PC-3 (cell line): ENCODE measurements around the gene ANKRD1. TPM values are rescaled to one million over a fixed set of nuclear protein-coding genes. Genes with fewer than 3 reads are reported as not detected.
A peak's percentile ranks its signal among the peaks of the same experiment; 100 is the strongest.

Source experiments
- ATAC-seq: fragments of 200-7000 bp; cut with Tn5 transposase; 2 replicates; pipeline ENCODE4 v1.9.1; 2020; ENCODE audit warnings: mild to moderate bottlenecking, moderate library complexity
- BruUV-seq: library from RNA; stranded (reverse); fragments of 400-500 nt; replicated peaks from 2 replicates; lab custom pipeline; 2021; lab: Mats Ljungman, UMichigan
- CTCF ChIA-PET: fragments of 300-600 bp; sonication (Branson Sonifier 250); formaldehyde crosslinking; loops from one replicate; lab custom pipeline; 2022; ENCODE audit warnings: antibody characterized with exemption; lab: Charles Lee
- POLR2A ChIA-PET: fragments of 300-600 bp; sonication (Branson Sonifier 250); formaldehyde crosslinking; loops from one replicate; lab custom pipeline; 2022; ENCODE audit warnings: antibody characterized with exemption; ENCODE audit not compliant: unreplicated experiment; lab: Charles Lee
- DNase-seq: peaks from one replicate; pipeline ENCODE4 v3.0.0-alpha.2; 2015
- H2AFZ ChIP-seq: fragments of 300-600 bp; sonication (generic); 2 replicates; pipeline ENCODE4 v1.6.0; 2016; ENCODE audit warnings: antibody characterized with exemption, low read length
- H3F3A ChIP-seq: fragments of 300-600 bp; sonication (generic); one replicate; pipeline ENCODE4 v1.6.0; 2017; ENCODE audit warnings: antibody characterized with exemption, low read length, control low read depth, mild to moderate bottlenecking; ENCODE audit not compliant: unreplicated experiment
- H3K27ac ChIP-seq: fragments of 300-600 bp; sonication (generic); 2 replicates; pipeline ENCODE4 v1.5.1; 2016; ENCODE audit warnings: mild to moderate bottlenecking, low read length
- H3K27me3 ChIP-seq: fragments of 300-600 bp; sonication (generic); 2 replicates; pipeline ENCODE4 v1.6.1; 2016; ENCODE audit warnings: low read length, mixed read lengths
- H3K36me3 ChIP-seq: fragments of 300-600 bp; sonication (generic); 2 replicates; pipeline ENCODE4 v1.6.1; 2016; ENCODE audit warnings: low read depth, mixed run types, low read length, mixed read lengths
- H3K4me1 ChIP-seq: fragments of 300-600 bp; sonication (generic); 2 replicates; pipeline ENCODE4 v1.5.1; 2016; ENCODE audit warnings: low read length; ENCODE audit not compliant: insufficient read depth
- H3K4me2 ChIP-seq: fragments of 300-600 bp; sonication (generic); 2 replicates; pipeline ENCODE4 v1.6.0; 2016; ENCODE audit warnings: low read length
- H3K4me3 ChIP-seq: fragments of 300-600 bp; sonication (generic); 2 replicates; pipeline ENCODE4 v1.5.1; 2016; ENCODE audit warnings: mild to moderate bottlenecking, low read length, mixed read lengths
- H3K79me2 ChIP-seq: fragments of 300-600 bp; sonication (generic); 2 replicates; pipeline ENCODE4 v1.6.1; 2017; ENCODE audit warnings: low read length, mixed read lengths
- H3K9ac ChIP-seq: fragments of 300-600 bp; sonication (generic); 2 replicates; pipeline ENCODE4 v1.6.0; 2016; ENCODE audit warnings: mild to moderate bottlenecking, low read length
- H3K9me2 ChIP-seq: fragments of 300-600 bp; sonication (generic); replicated peaks from 2 replicates; pipeline ENCODE4 v1.6.1; 2016; ENCODE audit warnings: mixed run types, low read length, mixed read lengths
- H3K9me3 ChIP-seq: fragments of 300-600 bp; sonication (generic); 2 replicates; pipeline ENCODE4 v1.6.1; 2016; ENCODE audit warnings: low read length, mixed read lengths
- H4K20me1 ChIP-seq: fragments of 300-600 bp; sonication (generic); 2 replicates; pipeline ENCODE4 v1.6.1; 2016; ENCODE audit warnings: low read length, mixed read lengths
- EZH2 ChIP-seq: fragments of 300-600 bp; sonication (generic); IDR thresholded peaks from one replicate; pipeline ENCODE4 v1.6.1; 2017; ENCODE audit warnings: antibody characterized with exemption, mild to moderate bottlenecking, low read length; ENCODE audit not compliant: unreplicated experiment
- EZH2phosphoT487 ChIP-seq: fragments of 300-600 bp; sonication (generic); IDR thresholded peaks from 2 replicates; pipeline ENCODE4 v1.6.1; 2018; ENCODE audit warnings: mild to moderate bottlenecking, antibody characterized with exemption, low read length, borderline replicate concordance
- intact Hi-C: fragments of 100-400 bp; cut with micrococcal nuclease; formaldehyde crosslinking; loops from 2 replicates; pipeline ENCODE4 v1.9.0; 2023
- total RNA-seq: library from RNA; depleted of rRNA; stranded (reverse); fragments of >200 nt; gene quantifications from 2 replicates; pipeline ENCODE4 v1.2.3, GENCODE V29; 2014
- TF ChIP-seq, protein P1 (sequence below): fragments of 300-600 bp; sonication (generic); conservative IDR thresholded peaks from 2 replicates; pipeline ENCODE4 v1.5.1; 2017; ENCODE audit warnings: antibody characterized with exemption, low read depth, mild to moderate bottlenecking, low read length

Gene ANKRD1
- total RNA-seq, 1 experiment from 2014 or later = 2.8 TPM

DNA sequence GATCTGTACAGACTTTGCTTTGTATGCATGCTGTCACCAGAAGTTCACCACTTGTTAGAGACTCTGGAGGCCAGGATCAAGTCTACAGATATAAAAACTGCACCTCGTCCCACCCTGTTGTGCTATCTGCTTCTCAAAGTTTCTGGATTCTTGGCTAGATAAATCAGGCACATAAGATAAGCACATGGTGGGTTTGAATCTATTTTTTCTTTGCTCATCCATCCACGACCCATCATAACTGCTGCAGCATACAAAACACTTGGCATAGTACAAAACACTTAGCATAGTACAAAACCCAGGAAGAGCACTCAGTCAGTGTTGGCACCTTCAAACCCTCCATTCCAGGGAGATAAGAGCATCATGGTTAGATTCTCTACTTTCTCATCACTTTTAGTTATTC, 42.4 kb upstream of the ANKRD1 start:
- intact Hi-C loops = no loop called here
- BruUV-seq = no TSS peak
- ChIA-PET CTCF (no interaction called here), POLR2A (no interaction called here)
- ATAC-seq = no peak
- H3K36me3 ChIP-seq = no peaks in the 10 kb centered on the region
- H3K9me2 ChIP-seq = no peaks in the 10 kb centered on the region
- no peak overlapping the region for H2AFZ ChIP-seq
- no peak overlapping the region for H3K9ac ChIP-seq
- no peaks in the 10 kb centered on the region for H3K79me2 ChIP-seq
- H3F3A ChIP-seq = no peaks in the 10 kb centered on the region
- H3K4me3 ChIP-seq = no peak overlapping the region
- H4K20me1 ChIP-seq = no peaks in the 10 kb centered on the region
- TF ChIP-seq EZH2phosphoT487 (no peak), EZH2 (no peak)
- TF ChIP-seq, protein P1, sequence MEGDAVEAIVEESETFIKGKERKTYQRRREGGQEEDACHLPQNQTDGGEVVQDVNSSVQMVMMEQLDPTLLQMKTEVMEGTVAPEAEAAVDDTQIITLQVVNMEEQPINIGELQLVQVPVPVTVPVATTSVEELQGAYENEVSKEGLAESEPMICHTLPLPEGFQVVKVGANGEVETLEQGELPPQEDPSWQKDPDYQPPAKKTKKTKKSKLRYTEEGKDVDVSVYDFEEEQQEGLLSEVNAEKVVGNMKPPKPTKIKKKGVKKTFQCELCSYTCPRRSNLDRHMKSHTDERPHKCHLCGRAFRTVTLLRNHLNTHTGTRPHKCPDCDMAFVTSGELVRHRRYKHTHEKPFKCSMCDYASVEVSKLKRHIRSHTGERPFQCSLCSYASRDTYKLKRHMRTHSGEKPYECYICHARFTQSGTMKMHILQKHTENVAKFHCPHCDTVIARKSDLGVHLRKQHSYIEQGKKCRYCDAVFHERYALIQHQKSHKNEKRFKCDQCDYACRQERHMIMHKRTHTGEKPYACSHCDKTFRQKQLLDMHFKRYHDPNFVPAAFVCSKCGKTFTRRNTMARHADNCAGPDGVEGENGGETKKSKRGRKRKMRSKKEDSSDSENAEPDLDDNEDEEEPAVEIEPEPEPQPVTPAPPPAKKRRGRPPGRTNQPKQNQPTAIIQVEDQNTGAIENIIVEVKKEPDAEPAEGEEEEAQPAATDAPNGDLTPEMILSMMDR = no peak
- H3K4me2 ChIP-seq = no peak overlapping the region
- H3K4me1 ChIP-seq = peaks cover 29% of the 10 kb centered on the region
- H3K9me3 ChIP-seq = no peaks in the 10 kb centered on the region
- no peaks in the 10 kb centered on the region for H3K27me3 ChIP-seq
- DNase-seq = no peak
- H3K27ac ChIP-seq = no peak overlapping the region

DNA sequence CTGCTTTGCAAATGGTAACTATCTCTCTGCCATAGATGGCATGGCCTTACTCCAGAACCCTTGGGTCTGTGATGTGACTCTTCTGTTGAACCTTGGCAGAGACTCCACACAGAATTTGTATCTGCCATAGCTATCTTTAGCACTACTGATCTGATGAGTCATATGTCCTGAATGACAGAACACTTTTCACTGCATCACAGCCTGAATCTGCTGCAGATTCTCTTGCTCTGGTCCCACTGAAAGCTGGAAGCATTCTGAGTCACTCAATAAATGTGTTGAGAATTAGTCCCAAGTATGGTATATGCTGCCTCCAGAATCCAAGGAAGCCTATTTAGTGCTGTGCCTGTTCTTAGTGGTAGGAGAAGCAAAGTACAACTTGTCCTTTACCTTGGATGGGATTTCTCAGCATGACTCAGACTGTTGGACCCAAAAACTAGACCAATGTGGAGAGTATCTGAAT, 39.5 kb upstream of the ANKRD1 start:
- H3K4me2 ChIP-seq = no peak overlapping the region
- peak; percentile 76 for DNase-seq
- ChIA-PET POLR2A (no interaction called here), CTCF (interaction anchor here (0.5 to 0.7 kb wide), 3 partner anchors 9 to 80 kb away, joined by 3 to 4 read pairs (median 3); no protein-coding TSS in a partner anchor)
- H4K20me1 ChIP-seq = no peaks in the 10 kb centered on the region
- TF ChIP-seq, protein P1 = no peak
- TF ChIP-seq EZH2phosphoT487 (no peak), EZH2 (no peak)
- no peak overlapping the region for H2AFZ ChIP-seq
- no TSS peak for BruUV-seq
- no peaks in the 10 kb centered on the region for H3F3A ChIP-seq
- no peaks in the 10 kb centered on the region for H3K9me2 ChIP-seq
- H3K27ac ChIP-seq = peak overlapping the region; percentile 15; the same call in 1 of the 2 replicates
- peaks cover 22% of the 10 kb centered on the region; the same call in 1 of the 2 replicates for H3K4me1 ChIP-seq
- no peak overlapping the region for H3K9ac ChIP-seq
- no peaks in the 10 kb centered on the region for H3K9me3 ChIP-seq
- no peaks in the 10 kb centered on the region for H3K36me3 ChIP-seq
- intact Hi-C loops = no loop called here
- no peaks in the 10 kb centered on the region for H3K27me3 ChIP-seq
- H3K79me2 ChIP-seq = no peaks in the 10 kb centered on the region
- ATAC-seq = peak; percentile 93
- no peak overlapping the region for H3K4me3 ChIP-seq

DNA sequence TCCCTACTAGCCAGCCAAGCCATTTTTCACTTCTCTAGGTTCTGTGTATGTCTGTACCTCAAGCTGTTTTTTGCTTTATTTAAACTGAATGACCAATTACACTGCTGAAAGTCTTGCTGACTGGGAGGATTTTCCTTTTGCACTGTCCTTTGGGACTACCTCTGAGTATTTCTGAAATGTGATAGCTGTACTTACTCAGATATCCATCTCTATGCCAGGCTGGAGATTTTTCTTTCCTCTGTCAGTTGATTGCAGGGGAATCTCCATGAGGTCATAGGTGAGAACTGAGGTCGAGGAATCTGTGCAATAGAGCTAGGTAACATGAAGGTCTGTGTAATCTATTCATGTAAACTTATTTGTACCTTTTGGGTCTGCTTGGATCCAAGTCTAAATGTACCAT, 38.9 kb upstream of the ANKRD1 start:
- H3K36me3 ChIP-seq = no peaks in the 10 kb centered on the region
- DNase-seq (no peak), ATAC-seq (no peak)
- BruUV-seq = no TSS peak
- no peaks in the 10 kb centered on the region for H3K9me2 ChIP-seq
- H3K27ac ChIP-seq = peak overlapping the region; percentile 15; the same call in 1 of the 2 replicates
- peaks cover 22% of the 10 kb centered on the region; the same call in 1 of the 2 replicates for H3K4me1 ChIP-seq
- H3K79me2 ChIP-seq = no peaks in the 10 kb centered on the region
- no peak overlapping the region for H3K4me3 ChIP-seq
- no peak overlapping the region for H3K9ac ChIP-seq
- H3K27me3 ChIP-seq = no peaks in the 10 kb centered on the region
- ChIA-PET CTCF (interaction anchor here (0.5 to 0.7 kb wide), 3 partner anchors 10 to 80 kb away, joined by 3 to 4 read pairs (median 3); no protein-coding TSS in a partner anchor), POLR2A (no interaction called here)
- H3K9me3 ChIP-seq = no peaks in the 10 kb centered on the region
- H2AFZ ChIP-seq = no peak overlapping the region
- H3F3A ChIP-seq = no peaks in the 10 kb centered on the region
- TF ChIP-seq EZH2 (no peak), EZH2phosphoT487 (no peak)
- TF ChIP-seq, protein P1 = no peak
- H3K4me2 ChIP-seq = no peak overlapping the region
- H4K20me1 ChIP-seq = no peaks in the 10 kb centered on the region
- intact Hi-C loops = no loop called here
